Measurements from ENCODE around the gene RPL11. TPM values are rescaled to one million over a fixed set of nuclear protein-coding genes. Genes with fewer than 3 reads are reported as not detected.

Gene RPL11
- total and polyA plus RNA-seq, 2 donors from 2014 or later: 829 to 2,056 TPM

DNA sequence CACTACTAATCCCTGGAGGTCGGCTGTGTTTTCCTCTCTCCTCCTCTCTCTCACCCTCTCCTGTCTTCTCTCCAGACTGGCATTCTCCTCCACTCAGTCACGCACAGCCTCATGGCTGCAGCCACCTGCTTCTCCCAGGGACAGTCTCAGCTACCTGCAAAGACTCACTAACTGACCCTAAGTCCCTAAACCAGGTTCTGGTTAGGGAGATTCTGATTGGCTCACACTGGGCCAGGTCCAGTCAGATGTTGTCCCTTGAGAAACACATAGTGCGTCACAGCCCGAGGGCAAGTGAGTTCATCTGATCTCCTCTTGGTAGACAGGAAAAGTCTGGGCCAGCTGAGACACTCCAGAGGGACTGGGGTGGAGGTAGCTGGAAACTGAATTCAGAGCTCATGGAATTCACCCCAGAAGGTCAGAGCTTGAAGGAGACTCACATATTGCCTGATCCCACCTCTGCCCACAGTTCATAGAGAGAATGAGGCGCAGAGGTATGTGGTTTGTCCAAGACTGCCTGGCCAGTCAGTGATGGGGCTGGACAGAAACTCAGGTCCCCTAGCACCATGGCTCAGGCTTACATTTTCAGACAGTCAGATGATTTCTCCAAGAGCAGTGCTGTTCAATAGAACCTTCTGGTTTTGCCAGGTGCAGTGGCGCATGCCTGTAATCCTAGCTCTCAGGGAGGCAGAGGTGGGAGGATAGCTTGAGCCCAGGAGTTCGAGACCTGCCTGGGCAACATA, 40.4 kb upstream of the RPL11 start:
- intact Hi-C loops (cut with DNase I): no loop called here
- DNase-seq: no peak
- no peak for FAIRE-seq

DNA sequence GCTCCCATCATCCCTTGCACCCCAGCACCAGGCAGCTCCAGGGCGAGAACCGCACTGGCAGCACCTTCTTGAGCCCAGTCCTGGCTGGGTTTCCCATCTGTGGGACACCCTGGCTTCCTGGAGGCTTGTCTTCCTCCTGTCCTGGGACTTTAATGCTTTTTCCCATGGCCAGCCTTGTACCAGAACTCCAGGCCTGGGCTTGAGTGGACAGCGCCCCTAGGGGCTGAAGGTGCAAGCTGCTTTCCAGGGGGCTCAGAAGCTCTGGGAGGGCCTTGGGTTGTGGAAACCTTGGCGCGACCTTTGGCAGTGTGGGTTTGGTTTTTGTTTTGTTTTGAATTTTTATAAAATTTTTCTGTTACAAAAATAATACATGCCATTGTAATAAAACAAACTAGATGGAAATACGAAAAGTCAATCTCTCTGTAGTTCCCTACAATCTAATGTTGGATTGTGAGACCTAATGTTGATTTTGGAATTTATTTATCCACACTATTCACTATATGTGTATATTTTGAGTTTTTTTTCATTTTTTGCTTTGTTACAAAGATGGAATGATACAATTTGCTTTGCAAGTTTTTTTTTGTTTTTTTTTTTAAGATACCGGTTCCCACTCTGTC, 33.8 kb upstream of the RPL11 start:
- no peak overlapping the region for H3K27ac ChIP-seq (ENCODE audit: low read depth in 2 of 2, low read length in 2 of 2)
- TF ChIP-seq, protein P1, sequence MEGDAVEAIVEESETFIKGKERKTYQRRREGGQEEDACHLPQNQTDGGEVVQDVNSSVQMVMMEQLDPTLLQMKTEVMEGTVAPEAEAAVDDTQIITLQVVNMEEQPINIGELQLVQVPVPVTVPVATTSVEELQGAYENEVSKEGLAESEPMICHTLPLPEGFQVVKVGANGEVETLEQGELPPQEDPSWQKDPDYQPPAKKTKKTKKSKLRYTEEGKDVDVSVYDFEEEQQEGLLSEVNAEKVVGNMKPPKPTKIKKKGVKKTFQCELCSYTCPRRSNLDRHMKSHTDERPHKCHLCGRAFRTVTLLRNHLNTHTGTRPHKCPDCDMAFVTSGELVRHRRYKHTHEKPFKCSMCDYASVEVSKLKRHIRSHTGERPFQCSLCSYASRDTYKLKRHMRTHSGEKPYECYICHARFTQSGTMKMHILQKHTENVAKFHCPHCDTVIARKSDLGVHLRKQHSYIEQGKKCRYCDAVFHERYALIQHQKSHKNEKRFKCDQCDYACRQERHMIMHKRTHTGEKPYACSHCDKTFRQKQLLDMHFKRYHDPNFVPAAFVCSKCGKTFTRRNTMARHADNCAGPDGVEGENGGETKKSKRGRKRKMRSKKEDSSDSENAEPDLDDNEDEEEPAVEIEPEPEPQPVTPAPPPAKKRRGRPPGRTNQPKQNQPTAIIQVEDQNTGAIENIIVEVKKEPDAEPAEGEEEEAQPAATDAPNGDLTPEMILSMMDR (IDR thresholded peaks at IDR 0.05; ENCODE audit: borderline replicate concordance, extremely low read depth, insufficient read depth): peak; percentile 57
- H3K9ac ChIP-seq (ENCODE audit: low read length in 3 of 3): no peak overlapping the region
- intact Hi-C loops (cut with DNase I): no loop called here
- no peaks in the 10 kb centered on the region for H3K9me3 ChIP-seq (ENCODE audit: control insufficient read depth in 2 of 3, insufficient read depth in 1 of 3, low read length in 3 of 3)
- peak in 4 of 5 donors; percentile 69 to 80 (median 76) for DNase-seq
- no peaks in the 10 kb centered on the region for H3K4me1 ChIP-seq (ENCODE audit: control insufficient read depth in 2 of 3, insufficient read depth in 2 of 3, low read depth in 1 of 3, low read length in 3 of 3)
- no peaks in the 10 kb centered on the region for H3K36me3 ChIP-seq (ENCODE audit: control insufficient read depth in 2 of 3, insufficient read depth in 3 of 3, low read length in 3 of 3)
- no peak overlapping the region for H3K4me3 ChIP-seq (ENCODE audit: low read length in 3 of 3)
- H3K27me3 ChIP-seq (ENCODE audit: control insufficient read depth, insufficient read depth, low read length): no peaks in the 10 kb centered on the region
- FAIRE-seq: no peak

More for the DNA sequence above, 40.4 kb upstream of the RPL11 start:
- Histone ChIP-seq H3K27ac (ENCODE audit: low read depth in 2 of 2, low read length in 2 of 2) (peak overlapping the region in 1 of 2 donors; percentile 10), H3K36me3 (ENCODE audit: control insufficient read depth in 2 of 3, insufficient read depth in 3 of 3, low read length in 3 of 3) (no peaks in the 10 kb centered on the region), H3K9me3 (ENCODE audit: control insufficient read depth in 2 of 3, insufficient read depth in 1 of 3, low read length in 3 of 3) (no peaks in the 10 kb centered on the region), H3K27me3 (ENCODE audit: control insufficient read depth, insufficient read depth, low read length) (no peaks in the 10 kb centered on the region), H3K4me3 (ENCODE audit: low read length in 3 of 3) (no peak overlapping the region), H3K9ac (ENCODE audit: low read length in 3 of 3) (no peak overlapping the region), H3K4me1 (ENCODE audit: control insufficient read depth in 2 of 3, insufficient read depth in 2 of 3, low read depth in 1 of 3, low read length in 3 of 3) (no peaks in the 10 kb centered on the region)
- TF ChIP-seq, protein P1 (IDR thresholded peaks at IDR 0.05; ENCODE audit: borderline replicate concordance, extremely low read depth, insufficient read depth): no peak

DNA sequence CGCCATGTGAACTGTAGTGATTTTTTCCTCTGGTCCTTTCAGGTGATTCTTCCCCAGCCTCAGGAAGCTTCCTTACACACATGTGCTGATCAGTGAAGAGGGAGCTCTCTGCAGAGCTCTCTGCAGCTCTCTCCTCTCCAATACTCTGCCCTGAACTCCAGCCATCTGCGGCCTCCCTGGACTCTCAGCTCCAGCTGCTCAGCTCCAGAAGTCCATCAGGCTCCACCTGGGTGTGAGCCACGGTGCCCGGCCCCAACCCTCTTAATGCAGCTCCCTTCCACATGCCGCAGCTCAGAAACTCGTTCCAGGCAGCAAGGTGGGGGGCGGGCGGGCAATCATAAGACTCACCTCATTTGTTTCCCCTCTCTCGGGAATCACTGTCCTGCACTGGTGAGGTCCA, 30.9 kb upstream of the RPL11 start:
- no peak overlapping the region for H3K9ac ChIP-seq (ENCODE audit: low read length in 3 of 3)
- DNase-seq (no peak), FAIRE-seq (no peak)
- H3K27ac ChIP-seq (ENCODE audit: low read depth in 2 of 2, low read length in 2 of 2): no peak overlapping the region
- no peaks in the 10 kb centered on the region for H3K4me1 ChIP-seq (ENCODE audit: control insufficient read depth in 2 of 3, insufficient read depth in 2 of 3, low read depth in 1 of 3, low read length in 3 of 3)
- H3K27me3 ChIP-seq (ENCODE audit: control insufficient read depth, insufficient read depth, low read length): no peaks in the 10 kb centered on the region
- TF ChIP-seq, protein P1 (IDR thresholded peaks at IDR 0.05; ENCODE audit: borderline replicate concordance, extremely low read depth, insufficient read depth): no peak
- intact Hi-C loops (cut with DNase I): no loop called here
- no peak overlapping the region for H3K4me3 ChIP-seq (ENCODE audit: low read length in 3 of 3)
- no peaks in the 10 kb centered on the region for H3K9me3 ChIP-seq (ENCODE audit: control insufficient read depth in 2 of 3, insufficient read depth in 1 of 3, low read length in 3 of 3)
- H3K36me3 ChIP-seq (ENCODE audit: control insufficient read depth in 2 of 3, insufficient read depth in 3 of 3, low read length in 3 of 3): no peaks in the 10 kb centered on the region
